Limb (tissue), 2 donors: Measurements from ENCODE around the gene TACC3.

Experiments
- DNase-seq, 2 donors: peaks; one replicate each; pipeline ENCODE4 v3.0.0-alpha.2; 2016; ENCODE audit errors: extremely low spot score in 2 of 2

TACC3 gene

DNA sequence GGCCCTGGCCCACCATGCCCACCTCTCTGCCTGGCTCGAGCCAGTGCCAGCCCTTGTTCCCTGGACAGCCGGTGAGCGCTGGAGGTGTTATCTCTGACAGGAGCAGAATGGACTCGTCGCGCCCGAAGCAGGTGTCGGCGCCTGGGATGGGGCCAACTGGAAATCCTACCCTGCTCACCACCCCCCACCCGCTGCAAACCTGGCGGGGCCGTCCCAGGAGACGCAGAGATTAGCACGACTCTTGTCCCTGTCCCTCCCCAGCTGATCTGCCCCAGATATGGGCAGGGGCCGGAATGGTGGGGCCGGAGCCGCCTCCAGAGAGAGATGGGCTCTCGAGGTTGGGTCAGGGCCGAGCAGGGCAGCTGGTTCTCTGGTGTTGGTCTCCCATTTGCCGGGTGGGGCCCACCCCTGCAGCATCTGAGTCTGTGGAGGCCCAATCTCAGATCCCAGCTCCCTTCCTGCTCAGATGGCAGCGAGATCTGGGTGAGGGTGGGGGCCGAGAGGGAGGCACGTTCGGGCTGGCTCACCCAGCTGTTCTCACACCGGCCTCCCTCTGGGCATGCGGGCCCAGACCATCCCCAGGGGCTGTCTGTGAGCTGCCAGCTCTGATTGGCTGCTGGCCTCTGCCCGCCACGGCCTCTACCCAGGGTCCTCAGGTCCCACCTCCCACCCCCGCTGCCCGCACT lies 51.7 kb downstream of the TACC3 start:
- DNase-seq, result no peak

DNA sequence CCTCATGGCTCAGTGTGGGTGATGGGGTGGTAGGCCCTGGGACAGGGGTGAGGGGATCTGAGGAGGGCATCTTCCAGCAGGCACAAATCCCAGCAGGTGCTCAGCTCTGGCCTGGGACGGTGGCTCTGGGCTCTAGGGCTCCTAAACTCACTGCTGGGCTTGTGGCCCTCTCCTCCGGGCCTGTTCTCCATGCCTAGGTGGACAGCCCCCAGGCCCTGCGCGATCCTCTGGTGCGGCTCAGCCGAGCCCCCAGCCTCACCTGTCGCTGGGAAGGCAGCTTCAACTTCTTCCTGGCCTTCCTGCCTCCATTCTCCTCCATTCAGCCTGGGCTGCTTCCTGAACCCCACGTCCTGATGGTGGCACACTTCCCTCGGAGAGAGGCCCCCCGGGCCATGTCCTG lies 52.4 kb downstream of the TACC3 start:
- no peak for DNase-seq

DNA sequence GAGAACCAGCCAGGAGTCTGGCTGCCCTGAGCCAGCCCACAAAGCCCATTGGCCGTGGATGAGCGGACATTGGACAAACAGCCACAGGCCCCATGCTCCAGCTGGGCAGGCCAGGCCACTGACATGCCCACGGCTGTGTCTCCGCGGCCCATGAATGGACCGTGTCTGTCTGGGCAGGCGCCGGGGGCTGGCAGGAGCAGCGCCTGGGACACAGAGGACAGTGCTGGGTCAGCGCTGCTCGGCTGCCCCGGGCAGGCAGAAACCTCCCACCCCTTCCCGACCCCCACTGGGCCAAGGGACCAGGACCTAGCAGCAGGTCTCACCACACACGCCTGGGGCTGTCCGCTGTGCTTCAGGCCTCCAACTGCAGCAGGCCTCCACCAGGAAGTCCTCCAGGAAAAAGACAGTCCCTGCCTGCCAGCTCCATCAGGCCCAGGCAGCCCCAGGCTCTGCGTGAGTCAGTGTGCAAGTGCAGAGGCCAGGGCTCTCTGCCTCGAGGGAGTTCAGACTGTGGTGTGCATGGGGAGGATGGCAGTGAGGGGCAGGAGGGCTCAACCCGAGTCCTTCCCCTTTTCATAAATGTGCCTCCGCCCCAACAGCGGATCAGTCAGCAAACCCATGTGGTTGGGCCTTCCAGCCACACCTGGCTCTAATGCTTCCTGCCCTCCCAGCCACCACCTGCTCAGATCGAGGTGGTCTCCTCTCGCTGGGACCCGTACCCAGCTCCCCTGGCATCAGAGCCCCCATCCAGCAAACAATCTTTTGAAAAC lies 54.6 kb downstream of the TACC3 start:
- DNase-seq, result no peak

DNA sequence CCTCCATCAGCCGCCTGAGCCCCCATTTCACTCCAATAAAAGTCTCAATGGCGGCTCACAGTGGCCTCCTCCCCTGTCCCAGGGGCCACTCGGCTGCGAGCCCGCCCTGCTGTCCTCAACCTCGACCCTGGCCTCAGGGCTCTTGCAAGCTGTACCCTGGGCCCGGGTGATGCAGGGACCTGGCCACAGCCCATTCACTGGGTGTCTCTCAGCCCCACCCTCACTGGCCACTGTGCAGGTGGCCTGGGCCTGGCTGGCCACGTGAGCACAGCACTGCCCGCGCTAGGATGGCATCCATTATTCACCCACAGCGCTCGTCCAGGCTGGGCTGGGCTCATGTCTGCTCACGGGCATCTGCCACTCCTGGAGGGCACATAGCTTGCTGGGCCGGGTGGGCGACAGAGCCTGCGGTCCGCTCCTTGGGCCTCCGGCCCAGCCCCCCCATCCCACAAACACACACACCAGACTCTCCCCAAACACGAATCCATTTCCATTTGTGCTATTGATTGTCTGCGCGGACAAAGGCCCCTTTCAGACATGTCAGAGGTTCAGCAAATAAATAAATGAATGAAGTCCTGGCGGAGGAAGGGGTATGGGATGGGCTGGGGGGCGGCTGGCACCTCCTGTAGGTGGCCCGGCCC lies 55.3 kb downstream of the TACC3 start:
- DNase-seq, result no peak

DNA sequence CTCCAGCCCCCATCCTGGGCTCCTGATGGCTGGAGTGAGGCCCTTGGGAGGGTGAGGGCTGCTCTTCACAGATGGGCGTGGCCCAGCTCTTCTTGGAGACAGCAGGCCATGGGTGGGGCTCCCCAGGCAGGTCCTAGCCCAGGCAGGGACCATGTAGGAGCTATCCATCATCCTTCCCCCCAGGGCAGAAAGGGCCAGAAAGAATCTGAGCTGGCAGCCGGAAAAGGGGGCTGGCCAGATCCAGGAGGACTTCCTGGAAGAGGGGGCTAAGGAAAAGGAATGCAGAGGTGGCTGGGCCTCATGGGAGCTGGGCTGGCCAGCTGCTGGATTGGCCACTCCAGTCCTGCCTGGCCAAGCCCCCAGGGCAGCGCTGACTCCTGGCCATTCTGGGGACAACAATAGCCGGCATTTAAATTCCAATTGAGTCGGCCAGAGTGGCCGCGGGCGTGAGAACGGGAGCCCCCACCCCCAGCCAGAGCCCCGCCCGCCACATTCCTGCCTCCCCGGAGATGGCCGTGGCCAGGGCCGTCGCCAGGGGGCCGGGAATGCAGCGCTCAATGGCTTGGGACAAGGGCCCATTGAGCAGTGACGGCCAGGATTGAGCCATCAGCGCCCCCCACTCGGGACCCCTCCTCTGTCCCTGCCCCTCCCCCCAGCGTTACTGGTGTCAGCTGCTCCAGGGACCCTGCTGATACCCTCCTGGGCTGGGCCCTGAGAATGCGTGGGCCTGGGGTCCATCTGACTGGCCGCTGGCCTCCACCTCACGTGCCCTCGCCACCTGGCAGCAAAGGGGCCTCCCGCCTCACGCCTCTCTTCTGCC lies 56.7 kb downstream of the TACC3 start:
- peak in 1 of 2 donors; percentile 72 for DNase-seq

DNA sequence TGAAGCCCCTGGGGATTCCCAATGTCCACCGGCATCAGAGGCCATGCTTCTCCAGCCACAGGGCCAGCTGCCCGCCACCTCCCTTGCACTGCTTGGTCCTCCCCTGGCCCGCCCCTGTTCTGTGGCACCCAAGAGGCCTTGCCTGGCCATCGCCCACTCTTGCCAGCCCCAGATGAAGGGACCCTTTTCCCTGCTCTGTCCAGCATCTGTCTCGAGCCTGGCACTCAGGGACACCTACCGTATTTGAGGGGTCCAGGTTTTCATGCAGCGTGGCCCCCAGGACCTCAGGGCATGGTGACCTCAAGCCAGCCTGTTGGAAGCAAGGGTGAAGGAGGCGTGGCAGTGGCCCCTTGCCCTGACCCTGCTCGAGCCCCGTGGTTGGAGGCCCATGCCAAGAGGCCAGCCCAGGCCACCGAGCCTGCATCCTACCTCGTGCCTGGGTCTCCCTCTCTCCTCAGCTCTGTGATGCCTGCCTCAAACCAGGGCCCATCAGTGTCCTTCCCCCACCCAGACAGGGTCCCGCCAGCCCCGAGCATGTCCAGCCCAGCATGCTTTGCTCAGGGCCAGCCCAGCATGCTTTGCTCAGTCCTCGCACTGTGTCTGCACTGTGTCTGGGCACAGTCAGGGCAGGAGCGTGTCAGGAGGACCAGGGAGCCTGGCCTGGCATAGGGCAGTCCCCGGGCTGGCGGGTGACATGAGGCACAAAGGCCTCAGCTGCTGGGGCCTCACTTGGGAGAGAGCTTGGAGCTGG lies 57.5 kb downstream of the TACC3 start:
- no peak for DNase-seq

DNA sequence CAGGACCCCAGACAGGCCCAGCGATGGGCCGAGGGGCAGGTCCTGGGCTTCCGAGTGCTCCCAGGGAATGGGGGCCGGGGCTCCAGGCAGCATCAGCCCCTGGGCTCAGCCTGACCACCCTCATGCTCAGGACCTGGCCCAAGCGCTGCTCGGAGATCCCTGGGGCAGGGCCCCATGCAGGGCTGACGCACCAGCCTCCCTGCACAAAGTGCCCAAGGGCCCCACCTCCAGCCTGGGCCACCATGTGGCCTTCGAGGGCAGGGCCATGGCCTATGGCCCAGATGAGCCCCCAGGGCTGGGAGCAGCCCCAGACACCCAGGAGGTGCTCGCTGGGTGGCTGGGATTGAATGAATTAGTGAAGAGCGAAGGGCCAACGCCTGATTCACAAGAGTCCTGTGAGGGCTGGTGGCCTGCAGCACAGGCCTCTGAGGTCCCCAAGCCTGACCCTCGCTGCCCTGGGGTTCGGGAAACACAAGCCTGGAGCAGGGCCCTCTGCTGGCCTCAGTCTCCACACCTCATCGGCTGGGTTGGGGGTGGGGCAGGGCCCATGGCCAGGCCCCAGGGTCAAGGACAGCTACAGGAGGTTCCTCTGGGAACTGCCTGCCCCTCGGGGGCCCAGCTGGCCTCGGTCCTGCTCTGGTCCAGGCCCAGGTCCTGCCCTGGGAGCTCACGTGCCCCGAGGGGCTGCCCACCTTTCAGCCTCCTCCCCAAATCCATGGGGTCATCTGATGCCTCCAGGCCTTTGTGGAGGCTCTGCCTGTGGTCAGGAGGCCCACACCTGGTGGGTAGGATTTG lies 58.5 kb downstream of the TACC3 start:
- no peak for DNase-seq

DNA sequence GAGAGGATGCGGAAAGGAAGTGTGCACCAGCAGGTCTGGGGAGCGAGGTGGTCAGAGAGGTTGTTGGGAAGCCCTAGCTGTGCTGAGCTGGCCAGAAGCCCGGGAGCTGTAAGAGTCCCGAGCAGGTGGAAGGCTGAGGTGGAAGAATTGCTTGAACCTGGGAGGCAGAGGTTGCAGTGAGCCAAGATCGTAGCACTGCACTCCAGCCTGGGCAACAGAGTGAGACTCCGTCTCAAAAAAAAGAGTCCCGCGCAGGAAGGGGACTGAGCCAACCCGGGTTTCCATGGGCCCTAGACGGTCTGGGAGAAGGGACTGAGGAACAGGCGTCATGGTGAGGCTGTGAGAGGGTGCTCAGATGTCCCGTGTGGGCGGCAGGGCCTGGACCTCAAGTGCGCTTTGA lies 59.1 kb downstream of the TACC3 start:
- no peak for DNase-seq

DNA sequence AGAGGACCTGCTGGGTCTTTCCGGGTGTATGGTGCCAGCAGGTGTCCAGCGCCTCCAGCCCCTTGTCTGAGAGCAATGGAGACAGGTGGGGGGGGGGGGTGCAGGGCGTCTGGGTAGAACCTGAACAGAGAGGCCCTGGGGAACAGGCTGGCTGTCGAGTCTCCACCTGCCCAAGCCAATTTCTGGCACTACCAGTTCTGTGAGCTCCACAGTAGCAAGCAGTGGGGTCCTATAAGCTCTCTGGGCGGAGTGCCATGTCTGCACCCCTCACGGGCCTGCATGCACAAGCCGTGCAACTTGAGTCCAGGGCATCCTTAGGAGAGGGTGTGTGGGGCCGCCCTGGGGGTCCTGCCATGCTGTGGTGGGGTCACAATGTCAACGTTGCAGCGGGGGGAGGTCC lies 61.7 kb downstream of the TACC3 start:
- no peak for DNase-seq

DNA sequence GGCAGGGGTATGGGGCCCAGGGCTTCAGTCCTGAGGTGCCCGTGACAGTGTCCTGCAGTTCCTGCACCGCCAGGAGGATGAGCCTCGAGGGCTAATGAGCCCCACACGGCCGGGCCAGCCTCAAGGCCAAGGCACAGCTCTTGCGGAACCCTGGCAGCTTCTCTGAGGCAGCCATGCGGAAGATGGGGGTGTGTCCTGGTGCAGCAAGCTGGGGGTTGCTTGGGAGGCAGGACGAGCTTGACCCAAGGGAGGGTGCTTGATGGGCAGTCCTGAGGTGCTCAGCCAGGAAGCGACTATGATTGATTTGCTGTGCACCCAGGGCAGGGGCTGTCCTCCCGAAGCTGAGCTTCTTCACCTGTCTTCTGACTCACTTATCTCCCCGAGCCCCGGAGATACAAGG lies 62.6 kb downstream of the TACC3 start:
- DNase-seq, result no peak

DNA sequence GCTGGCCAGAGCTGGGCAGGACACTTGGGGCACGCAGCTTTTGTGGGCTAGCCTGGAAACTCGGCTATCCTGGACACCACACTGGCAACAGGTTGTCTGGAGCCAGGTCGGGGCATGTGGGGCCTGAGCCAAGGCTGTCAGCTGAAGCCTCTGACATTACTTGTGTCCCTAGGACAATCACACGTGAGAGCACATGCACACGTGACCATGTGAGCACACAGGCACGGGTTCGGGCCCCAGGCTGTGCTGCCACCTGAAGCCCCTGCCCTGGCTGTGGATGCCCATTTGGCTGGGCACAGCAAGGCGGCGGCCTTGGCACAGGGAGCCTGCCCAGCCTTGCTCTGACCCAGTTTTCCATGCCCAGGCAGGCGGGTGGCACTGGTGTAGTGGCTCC lies 63.1 kb downstream of the TACC3 start:
- DNase-seq, result no peak

DNA sequence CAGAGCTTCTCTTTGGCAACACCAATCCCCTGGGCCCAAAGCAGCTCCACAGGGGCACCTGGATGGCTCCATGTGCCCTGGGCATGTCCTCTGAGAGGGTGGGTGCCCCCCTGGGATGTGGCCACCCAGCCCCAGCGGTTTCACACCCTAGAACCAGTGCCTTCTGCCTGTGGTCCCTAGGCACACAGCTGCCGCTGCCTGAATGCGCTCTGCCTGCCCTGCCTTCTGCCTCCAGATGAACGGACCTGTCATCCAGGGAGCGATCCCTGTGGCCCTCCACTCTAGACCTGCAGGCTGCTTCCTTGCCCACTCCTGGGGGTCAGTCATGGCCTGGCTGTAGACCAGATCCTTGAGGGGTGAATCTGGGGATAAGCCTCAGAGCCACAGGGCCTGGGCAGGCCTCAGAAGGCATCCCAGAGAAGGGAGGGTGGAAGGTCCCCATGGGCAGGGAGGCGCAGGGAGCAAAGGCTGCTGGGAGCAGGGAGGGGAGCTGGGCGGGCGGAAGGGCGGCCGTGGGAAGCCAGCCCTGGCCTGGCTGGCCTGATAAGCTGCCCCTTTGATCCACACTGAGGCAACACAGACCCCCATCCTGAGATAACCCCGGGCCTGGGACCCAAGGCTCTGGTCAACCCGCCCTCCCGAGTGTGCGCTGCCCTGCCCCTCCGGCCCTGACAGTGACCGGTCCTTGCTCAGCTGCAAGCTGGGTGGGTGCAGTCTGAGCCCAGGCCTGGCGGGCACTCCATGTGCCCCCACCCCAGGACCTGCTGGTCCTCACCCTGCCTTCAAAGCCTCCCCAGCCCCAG lies 63.7 kb downstream of the TACC3 start:
- no peak for DNase-seq

DNA sequence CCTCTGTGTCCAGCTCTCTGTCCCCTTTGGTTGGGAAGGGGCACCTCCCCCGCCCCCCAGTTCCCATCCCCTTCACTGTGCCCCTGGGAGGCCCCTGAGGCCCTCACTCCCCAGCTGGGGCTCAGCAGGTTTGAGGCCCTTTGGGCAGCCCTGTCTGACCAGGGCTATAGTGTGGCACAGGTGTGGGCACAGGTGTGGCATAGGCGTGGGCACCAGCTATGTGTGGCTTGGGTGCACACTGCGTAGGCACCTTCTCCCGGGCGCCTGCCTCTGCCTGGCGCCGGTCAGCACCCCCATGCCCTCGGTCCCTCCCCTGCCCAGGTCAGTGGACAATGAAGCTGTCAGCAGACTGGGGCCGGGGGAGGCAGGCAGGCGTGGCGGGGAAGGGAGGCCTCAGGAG lies 64.3 kb downstream of the TACC3 start:
- DNase-seq, result no peak

DNA sequence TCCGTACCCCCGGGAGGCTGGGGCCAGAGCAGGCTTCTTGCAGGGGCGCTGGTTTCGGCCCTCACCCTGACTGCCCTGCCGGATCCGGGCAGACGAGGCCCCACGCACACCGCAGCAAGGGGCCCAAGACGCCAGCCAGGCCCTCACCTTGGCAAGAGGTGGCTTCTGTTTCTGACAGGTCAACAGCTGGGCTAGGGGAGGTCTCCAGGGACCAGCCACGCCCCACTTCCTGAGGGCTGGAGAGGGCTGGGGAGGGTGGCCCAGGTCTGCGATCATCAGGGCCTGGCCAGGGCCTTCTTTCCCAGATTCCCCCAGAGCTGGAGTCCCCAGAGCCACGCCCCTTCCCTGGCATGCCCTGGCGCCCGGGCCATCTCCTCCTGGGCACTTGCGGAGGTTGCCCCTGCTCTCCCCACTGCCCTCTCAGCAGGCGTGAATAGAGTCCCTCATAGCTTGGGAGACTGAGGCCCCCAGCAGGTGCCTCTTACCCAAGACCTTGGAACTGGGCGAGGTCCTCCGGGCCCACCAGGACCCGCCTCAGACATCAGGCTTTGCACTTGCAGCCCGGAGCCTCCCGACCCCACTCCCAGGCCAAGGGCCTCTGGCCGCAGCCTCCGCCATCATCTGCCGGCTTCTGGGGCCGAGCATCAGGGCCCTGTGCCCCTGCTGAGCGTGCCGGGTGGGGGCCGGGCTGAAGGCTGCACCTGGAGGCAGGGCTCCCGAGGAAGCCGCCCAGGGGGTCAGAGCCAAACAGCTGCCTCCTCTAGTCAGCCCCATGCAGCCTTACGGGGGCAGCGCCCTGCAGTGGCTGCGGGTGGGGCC lies 65.4 kb downstream of the TACC3 start:
- no peak for DNase-seq

DNA sequence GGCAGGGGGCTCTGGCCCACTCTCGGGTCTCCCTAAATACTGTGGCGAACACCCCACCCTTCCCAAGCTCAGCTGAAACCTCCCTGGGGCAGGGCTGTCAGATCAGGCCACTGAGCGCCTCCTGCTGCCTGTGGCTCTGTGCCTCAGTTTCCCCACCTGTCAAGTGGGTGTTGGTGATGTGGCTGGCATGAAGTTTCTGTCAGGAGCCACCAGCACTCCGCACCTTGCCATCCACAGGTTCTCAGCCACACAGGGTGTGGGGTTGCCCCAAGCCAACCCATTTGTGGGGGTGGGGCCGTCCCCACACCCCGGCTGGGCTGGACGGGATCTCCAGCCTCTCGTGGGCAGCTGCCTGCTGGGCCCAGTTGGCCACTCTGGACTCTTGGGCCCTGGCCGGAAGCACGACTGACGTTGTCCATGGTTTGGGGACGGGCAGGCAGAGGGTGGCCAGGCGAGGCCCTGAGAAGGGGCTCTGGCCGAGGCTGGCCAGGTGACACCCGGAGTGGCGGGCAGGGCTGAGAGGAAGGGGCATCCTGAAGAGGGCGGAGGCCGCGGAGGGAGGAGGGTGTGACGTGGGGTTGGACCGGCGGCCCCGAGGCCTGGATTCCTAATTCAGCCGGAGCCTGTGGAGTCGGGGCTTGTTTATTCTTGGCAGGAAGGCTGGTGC lies 66.2 kb downstream of the TACC3 start:
- no peak for DNase-seq

DNA sequence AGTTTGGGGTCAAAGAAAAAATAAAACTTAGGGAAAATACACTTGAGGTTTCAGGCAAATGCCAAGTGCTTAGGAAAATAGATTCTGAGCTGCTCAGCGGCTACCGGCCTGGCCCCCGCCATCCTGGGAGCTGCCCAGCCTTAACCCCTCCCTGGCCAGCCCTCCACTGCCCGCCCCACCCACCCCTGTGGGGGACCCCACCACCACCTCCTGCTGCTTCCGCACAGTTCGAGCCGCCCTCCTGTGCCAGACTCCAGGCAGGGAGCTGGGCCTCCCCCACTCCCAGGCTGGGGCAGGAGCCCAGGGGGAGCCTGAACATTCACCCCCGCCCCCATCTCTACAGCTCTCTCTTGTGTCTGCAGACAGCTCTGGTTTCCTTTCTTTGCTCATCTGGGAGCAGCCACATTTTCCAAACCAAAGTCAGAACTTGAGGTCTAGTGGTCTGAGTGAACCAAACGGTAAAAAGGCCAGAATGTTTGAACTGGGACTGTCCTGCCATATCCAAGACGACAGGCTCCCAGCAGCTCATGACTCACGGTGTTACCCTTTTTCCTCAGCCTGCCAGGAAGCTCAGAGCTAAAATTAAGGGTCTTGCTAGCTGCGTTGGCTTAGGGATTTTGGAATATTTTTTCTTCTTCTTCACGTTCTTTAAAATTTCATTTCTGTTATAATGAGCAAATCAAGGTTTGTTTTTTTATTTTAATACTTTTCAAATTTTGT lies 67.1 kb downstream of the TACC3 start:
- no peak for DNase-seq

DNA sequence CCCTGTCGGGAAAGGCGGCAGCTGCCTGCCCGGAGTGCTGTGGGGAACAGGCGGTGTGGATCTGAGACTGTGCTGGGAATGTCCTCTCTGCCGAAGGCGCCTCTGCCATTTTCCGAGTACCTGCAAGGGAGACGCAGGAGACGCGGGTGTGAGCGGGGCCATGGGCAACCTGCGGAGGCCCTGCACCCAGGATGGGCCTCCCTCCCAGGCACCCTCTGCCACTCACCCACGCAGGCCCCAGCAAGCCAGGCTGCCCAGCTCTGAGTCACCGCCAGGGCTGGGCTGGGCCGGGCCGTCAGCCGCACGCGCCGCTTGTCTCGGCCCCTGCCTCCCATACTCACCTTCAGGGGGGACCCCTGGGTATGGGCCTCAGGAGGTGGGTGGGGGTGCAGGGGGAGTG lies 68.2 kb downstream of the TACC3 start:
- DNase-seq, result no peak
